Measurements from ENCODE around the gene RBM5.

The RBM5 gene

GRCh38 chr3:50158530-50159146 lies 69.9 kb downstream of the RBM5 start:
- Histone ChIP-seq H3K9me3 (ENCODE audit: insufficient read depth, low read length) (no peaks in the 10 kb centered on the region), H2AFZ (ENCODE audit: low read depth, low read length) (no peak overlapping the region), H3K4me3 (ENCODE audit: low read length) (no peak overlapping the region), H3K27ac (ENCODE audit: low read length) (no peak overlapping the region), H3K27me3 (ENCODE audit: low read depth, low read length) (peaks cover 13% of the 10 kb centered on the region), H3K79me2 (ENCODE audit: low read length) (no peaks in the 10 kb centered on the region), H4K20me1 (ENCODE audit: insufficient read depth, low read length) (no peaks in the 10 kb centered on the region), H3K36me3 (replicated peaks; ENCODE audit: low read depth, low read length) (no peaks in the 10 kb centered on the region), H3K9ac (ENCODE audit: low read length) (no peak overlapping the region), H3K4me1 (ENCODE audit: low read length) (no peaks in the 10 kb centered on the region), H3K4me2 (ENCODE audit: low read length) (no peak overlapping the region)
- TF ChIP-seq CTCF (IDR thresholded peaks at IDR 0.05; ENCODE audit: low read depth, low read length) (no peak), EZH2phosphoT487 (IDR thresholded peaks at IDR 0.05; ENCODE audit: low read depth) (no peak)

GRCh38 chr3:50160561-50160983 lies 71.9 kb downstream of the RBM5 start:
- Histone ChIP-seq H3K27me3 (ENCODE audit: low read depth, low read length) (0 out of 2 replicates have a peak, but pooled peaks cover 5% of the 10 kb centered on the region), H3K4me2 (ENCODE audit: low read length) (no peak overlapping the region), H3K4me3 (ENCODE audit: low read length) (no peak overlapping the region), H3K4me1 (ENCODE audit: low read length) (no peaks in the 10 kb centered on the region), H2AFZ (ENCODE audit: low read depth, low read length) (no peak overlapping the region), H3K9me3 (ENCODE audit: insufficient read depth, low read length) (no peaks in the 10 kb centered on the region), H4K20me1 (ENCODE audit: insufficient read depth, low read length) (no peaks in the 10 kb centered on the region), H3K79me2 (ENCODE audit: low read length) (no peaks in the 10 kb centered on the region), H3K9ac (ENCODE audit: low read length) (no peak overlapping the region), H3K27ac (ENCODE audit: low read length) (no peak overlapping the region), H3K36me3 (replicated peaks; ENCODE audit: low read depth, low read length) (no peaks in the 10 kb centered on the region)
- TF ChIP-seq EZH2phosphoT487 (IDR thresholded peaks at IDR 0.05; ENCODE audit: low read depth), result no peak
- TF ChIP-seq CTCF (IDR thresholded peaks at IDR 0.05; ENCODE audit: low read depth, low read length), result no peak

GRCh38 chr3:50161320-50161719 lies 72.6 kb downstream of the RBM5 start:
- Histone ChIP-seq H3K9ac (ENCODE audit: low read length) (no peak overlapping the region), H4K20me1 (ENCODE audit: insufficient read depth, low read length) (no peaks in the 10 kb centered on the region), H3K4me2 (ENCODE audit: low read length) (no peak overlapping the region), H3K9me3 (ENCODE audit: insufficient read depth, low read length) (no peaks in the 10 kb centered on the region), H3K27me3 (ENCODE audit: low read depth, low read length) (no peaks in the 10 kb centered on the region), H3K79me2 (ENCODE audit: low read length) (no peaks in the 10 kb centered on the region), H3K4me1 (ENCODE audit: low read length) (no peaks in the 10 kb centered on the region), H2AFZ (ENCODE audit: low read depth, low read length) (no peak overlapping the region), H3K27ac (ENCODE audit: low read length) (no peak overlapping the region), H3K36me3 (replicated peaks; ENCODE audit: low read depth, low read length) (no peaks in the 10 kb centered on the region), H3K4me3 (ENCODE audit: low read length) (no peak overlapping the region)
- no peak for TF ChIP-seq EZH2phosphoT487 (IDR thresholded peaks at IDR 0.05; ENCODE audit: low read depth)
- TF ChIP-seq CTCF (IDR thresholded peaks at IDR 0.05; ENCODE audit: low read depth, low read length), result no peak

GRCh38 chr3:50162034-50162883 lies 73.5 kb downstream of the RBM5 start:
- H3K36me3 ChIP-seq (replicated peaks; ENCODE audit: low read depth, low read length), result no peaks in the 10 kb centered on the region

More at GRCh38 chr3:50162034-50162883, 73.5 kb downstream of the RBM5 start:
- no peak overlapping the region for H2AFZ ChIP-seq (ENCODE audit: low read depth, low read length)
- no peaks in the 10 kb centered on the region for H3K9me3 ChIP-seq (ENCODE audit: insufficient read depth, low read length)
- H3K9ac ChIP-seq (ENCODE audit: low read length), result no peak overlapping the region
- H3K79me2 ChIP-seq (ENCODE audit: low read length), result no peaks in the 10 kb centered on the region
- no peaks in the 10 kb centered on the region for H3K27me3 ChIP-seq (ENCODE audit: low read depth, low read length)
- H3K27ac ChIP-seq (ENCODE audit: low read length), result no peak overlapping the region
- H3K4me2 ChIP-seq (ENCODE audit: low read length), result no peak overlapping the region
- no peaks in the 10 kb centered on the region for H4K20me1 ChIP-seq (ENCODE audit: insufficient read depth, low read length)
- TF ChIP-seq CTCF (IDR thresholded peaks at IDR 0.05; ENCODE audit: low read depth, low read length), result no peak
- no peak for TF ChIP-seq EZH2phosphoT487 (IDR thresholded peaks at IDR 0.05; ENCODE audit: low read depth)
- no peaks in the 10 kb centered on the region for H3K4me1 ChIP-seq (ENCODE audit: low read length)
- no peak overlapping the region for H3K4me3 ChIP-seq (ENCODE audit: low read length)
